GM23338 (cell line): ENCODE measurements around the gene SCAF8.

Experiments
- CREB1 ChIP-seq: fragments of 250-450 bp; sonication (Bioruptor Pico); IDR thresholded peaks from 2 replicates; pipeline ENCODE4 v1.5.0; 2020; ENCODE audit warnings: low read depth, mild to moderate bottlenecking, moderate library complexity
- CTCF ChIP-seq, 2 experiments: fragments of 200-600 bp in 1 of 2; sonication (generic) in 1 of 2; conservative IDR thresholded peaks; 2 replicates each; pipeline versions ENCODE4 v1.5.1 to v1.6.1; 2016 to 2017; ENCODE audit warnings: antibody characterized with exemption in 2 of 2, low read depth in 2 of 2, mild to moderate bottlenecking in 2 of 2, moderate library complexity in 1 of 2
- ETS1 ChIP-seq: IDR thresholded peaks from 2 replicates; pipeline ENCODE4 v1.6.1; 2016; ENCODE audit warnings: antibody characterized with exemption
- EZH2 ChIP-seq: fragments of 200-600 bp; sonication (generic); IDR thresholded peaks from one replicate; pipeline ENCODE4 v1.8.0; 2017; ENCODE audit warnings: antibody characterized with exemption, mild to moderate bottlenecking, low read depth; ENCODE audit not compliant: unreplicated experiment
- EZH2phosphoT487 ChIP-seq: fragments of 200-600 bp; sonication (generic); IDR thresholded peaks from one replicate; pipeline ENCODE4 v1.8.1; 2018; ENCODE audit warnings: antibody characterized with exemption; ENCODE audit not compliant: unreplicated experiment
- JUNB ChIP-seq: IDR thresholded peaks from one replicate; pipeline ENCODE4 v1.6.1; 2016; ENCODE audit warnings: antibody characterized with exemption; ENCODE audit not compliant: unreplicated experiment
- NANOG ChIP-seq: IDR thresholded peaks from 2 replicates; pipeline ENCODE4 v1.6.1; 2016; ENCODE audit warnings: antibody characterized with exemption, borderline replicate concordance
- POLR2AphosphoS5 ChIP-seq: IDR thresholded peaks from 2 replicates; pipeline ENCODE4 v1.6.1; 2016; ENCODE audit warnings: antibody characterized with exemption, low read depth
- REST ChIP-seq: IDR thresholded peaks from one replicate; pipeline ENCODE4 v1.6.1; 2018; ENCODE audit warnings: antibody characterized with exemption; ENCODE audit not compliant: unreplicated experiment
- STAT1 ChIP-seq: IDR thresholded peaks from one replicate; pipeline ENCODE4 v1.6.1; 2016; ENCODE audit warnings: antibody characterized with exemption; ENCODE audit not compliant: unreplicated experiment
- ZNF114 ChIP-seq: fragments of 250-450 bp; sonication (Bioruptor Pico); IDR thresholded peaks from 2 replicates; pipeline ENCODE4 v1.5.0; 2020; ENCODE audit warnings: mild to moderate bottlenecking, moderate library complexity
- ZNF331 ChIP-seq: fragments of 250-450 bp; sonication (Bioruptor Pico); IDR thresholded peaks from 2 replicates; pipeline ENCODE4 v1.5.0; 2020; ENCODE audit warnings: low read depth, mild to moderate bottlenecking, moderate library complexity
- ZNF462 ChIP-seq: fragments of 250-450 bp; sonication (Bioruptor Pico); IDR thresholded peaks from 2 replicates; pipeline ENCODE4 v1.5.0; 2020; ENCODE audit warnings: mild to moderate bottlenecking, moderate library complexity

- TF ChIP-seq CTCF (conservative IDR thresholded peaks at IDR 0.05; ENCODE audit: low read depth in 2 of 2) (no peak), POLR2AphosphoS5 (no peak), REST (no peak), CREB1 (CRISPR knock-in tag) (no peak), EZH2 (no peak), JUNB (no peak), ZNF331 (no peak), EZH2phosphoT487 (no peak), NANOG (no peak), STAT1 (no peak), ETS1 (no peak), ZNF462 (no peak), ZNF114 (CRISPR knock-in tag) (no peak)
Measured at GRCh38 chr6:154696661-154697060, 36.6 kb upstream of the SCAF8 start.
